Activated CD4-positive, alpha-beta memory T cell treated with anti-CD3 and anti-CD28 coated beads for 36 hours (primary cell): ENCODE data around the gene C2CD2. TPM values are rescaled to one million over a fixed set of nuclear protein-coding genes. Genes with fewer than 3 reads are reported as not detected.
"Not testable (repeated sequence)": the region's sequence is repeated elsewhere in the genome, so short reads cannot be mapped to it uniquely, and the experiment has no call there.

ENCODE experiments used
- CTCF ChIA-PET: fragments of 350-600 bp; sonication (Branson Sonifier 250); formaldehyde crosslinking; loops from one replicate; lab custom pipeline; 2021; ENCODE audit warnings: antibody characterized with exemption, inconsistent platforms; lab: Charles Lee
- POLR2A ChIA-PET: fragments of 350-600 bp; sonication (Branson Sonifier 250); formaldehyde crosslinking; loops from one replicate; lab custom pipeline; 2021; ENCODE audit warnings: antibody characterized with exemption; lab: Charles Lee
- DNase-seq: peaks from one replicate; pipeline ENCODE4 v3.0.0-alpha.2; 2020
- H3K27ac Mint-ChIP-seq: one replicate; pipeline ENCODE4 v1.8.0; 2021; ENCODE audit warnings: mixed read lengths
- H3K27me3 Mint-ChIP-seq: one replicate; pipeline ENCODE4 v1.8.0; 2021; ENCODE audit warnings: mixed read lengths
- H3K36me3 Mint-ChIP-seq: one replicate; pipeline ENCODE4 v1.8.0; 2021; ENCODE audit warnings: mixed read lengths
- H3K4me1 Mint-ChIP-seq: one replicate; pipeline ENCODE4 v1.8.0; 2021; ENCODE audit warnings: low read depth, mixed read lengths
- H3K4me3 Mint-ChIP-seq: one replicate; pipeline ENCODE4 v1.8.0; 2021; ENCODE audit warnings: mild to moderate bottlenecking, mixed read lengths
- H3K9me3 Mint-ChIP-seq: one replicate; pipeline ENCODE4 v1.8.0; 2021; ENCODE audit warnings: mixed read lengths
- intact Hi-C: fragments of 100-400 bp; cut with micrococcal nuclease; formaldehyde crosslinking; loops from one replicate; pipeline ENCODE4 v1.15.1; 2023
- total RNA-seq, 2 experiments: library from RNA; stranded (reverse); gene quantifications; one replicate each; pipeline ENCODE4 v1.2.3, GENCODE V29; 2021

Gene C2CD2
- total RNA-seq: 1 to 10 TPM; 3.8 to 7.5 TPM

DNA sequence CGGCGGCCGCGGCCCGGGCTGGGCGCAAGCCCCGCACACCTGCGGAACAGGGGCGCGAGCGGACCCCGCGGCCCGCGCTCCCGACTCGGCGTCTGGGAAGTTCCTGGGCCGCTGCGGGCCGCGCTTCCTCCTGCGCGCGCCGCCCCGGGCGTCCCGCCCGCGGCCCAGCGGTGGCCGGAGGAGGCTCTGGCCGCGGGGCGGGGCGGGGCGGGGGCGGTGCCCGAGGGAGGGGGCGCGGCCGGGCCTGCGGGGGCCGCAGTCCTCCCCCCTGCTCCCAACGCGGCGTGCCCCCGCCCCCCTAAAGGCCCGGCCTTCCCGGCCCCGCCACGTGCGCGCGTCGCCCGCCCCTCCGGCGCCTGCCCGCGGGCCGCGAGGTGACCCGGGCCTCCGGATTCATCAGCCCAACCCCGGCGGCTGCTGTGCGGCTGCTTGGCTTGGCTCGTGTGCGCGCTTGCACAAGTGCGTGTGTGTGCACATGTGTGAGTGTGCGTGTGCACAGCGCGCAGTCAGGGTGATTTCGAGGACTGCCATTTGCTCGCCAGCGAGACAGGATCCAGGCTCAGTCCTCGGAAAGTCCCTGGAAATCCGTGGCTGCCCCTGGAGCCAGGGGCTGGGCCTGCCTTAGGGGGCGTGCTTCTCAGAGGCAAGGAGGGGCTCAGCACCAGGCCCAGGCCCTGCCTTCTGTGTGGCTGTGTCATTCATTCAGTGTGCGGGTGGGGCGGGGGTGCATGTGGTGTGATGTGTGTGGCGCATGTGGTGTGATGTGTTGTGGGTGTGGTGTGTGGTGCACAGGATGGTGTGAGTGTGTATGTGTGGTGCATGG is at the start of gene C2CD2:
TSS of gene C2CD2 (minus strand) at position 188 of the 823 bp plus-strand sequence. CDS start 370 bp downstream, outside the sequence.
- DNase-seq: peak; percentile 36
- CTCF ChIA-PET: no interaction called here
- intact Hi-C loops: no loop called here
- Mint-ChIP-seq H3K9me3 (no peaks in the 10 kb centered on the region), H3K27me3 (peaks cover 12% of the 10 kb centered on the region), H3K4me3 (peak within 1 kb of the TSS; percentile 59), H3K27ac (no peak within 1 kb of the TSS), H3K4me1 (peaks cover 7% of the 10 kb centered on the region), H3K36me3 (no peaks in the 10 kb centered on the region)
- POLR2A ChIA-PET: no interaction called here

DNA sequence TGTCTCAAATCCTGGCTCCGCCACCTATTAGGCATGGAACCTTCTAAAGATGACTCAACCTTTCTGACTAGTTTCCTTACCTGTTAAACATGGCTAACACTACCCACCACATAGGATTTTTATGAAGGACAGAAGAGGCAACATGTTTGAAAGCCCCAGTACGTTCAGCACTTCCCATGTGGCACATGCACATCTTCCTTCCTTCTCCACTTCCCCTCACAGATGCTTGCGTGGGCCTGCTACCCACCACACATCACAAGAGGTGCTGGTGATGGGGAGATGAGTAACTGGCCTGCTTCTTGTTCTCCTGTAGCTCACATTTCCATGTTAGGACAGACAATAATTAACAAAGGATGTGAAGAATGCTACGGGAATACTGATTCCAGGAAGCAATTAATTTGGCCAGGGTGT is 49.2 kb upstream of the C2CD2 start:
- ChIA-PET CTCF (interaction anchor here (0.8 to 1.5 kb wide), 5 partner anchors 31 to 231 kb away, joined by 3 to 4 read pairs (median 4); no protein-coding TSS in a partner anchor), POLR2A (interaction anchor here (0.8 to 1.7 kb wide), 5 partner anchors 60 to 234 kb away, joined by 3 to 12 read pairs (median 4); partner anchors contain the start of gene PRDM15)
- peaks cover 67% of the 10 kb centered on the region for H3K4me1 Mint-ChIP-seq
- peaks cover 39% of the 10 kb centered on the region for H3K36me3 Mint-ChIP-seq
- intact Hi-C loops: loop anchor here (2.0 to 10.0 kb wide), 5 partner anchors 76 to 402 kb away; partner anchors contain the start of genes PRDM15 and UBASH3A
- peak overlapping the region; percentile 86 for H3K27ac Mint-ChIP-seq
- H3K27me3 Mint-ChIP-seq: no peaks in the 10 kb centered on the region
- peak; percentile 58 for DNase-seq
- peak overlapping the region; percentile 34 for H3K4me3 Mint-ChIP-seq
- H3K9me3 Mint-ChIP-seq: no peaks in the 10 kb centered on the region

DNA sequence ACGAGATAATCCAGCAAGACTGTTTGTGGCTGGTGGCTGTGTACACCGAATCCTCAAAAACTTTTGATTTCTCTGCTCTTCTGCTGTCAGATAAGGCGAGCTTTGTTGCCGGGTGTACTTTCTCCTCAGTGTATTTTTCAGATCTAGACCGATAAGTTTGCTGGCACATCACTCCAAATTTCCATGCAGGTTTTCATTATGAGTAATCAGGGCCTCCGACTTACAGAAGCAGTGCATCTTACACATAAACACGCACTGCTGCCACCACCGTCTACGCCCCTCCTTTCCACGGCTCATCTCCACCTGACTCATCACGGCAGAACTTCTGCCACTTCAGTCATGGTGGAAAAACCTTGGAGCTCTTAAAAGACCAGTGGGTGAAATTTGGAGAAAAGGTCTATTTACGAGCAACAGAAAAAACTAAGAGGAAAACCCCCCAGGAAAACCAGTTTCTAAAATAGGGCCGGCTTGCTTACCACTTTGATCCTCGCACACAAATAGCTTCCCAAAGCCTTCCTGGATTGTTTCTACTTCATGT is 48.7 kb upstream of the C2CD2 start:
- no peaks in the 10 kb centered on the region for H3K27me3 Mint-ChIP-seq
- H3K27ac Mint-ChIP-seq: peak overlapping the region; percentile 86
- H3K4me1 Mint-ChIP-seq: peaks cover 61% of the 10 kb centered on the region
- no peaks in the 10 kb centered on the region for H3K9me3 Mint-ChIP-seq
- intact Hi-C loops: loop anchor here (1.0 to 10.0 kb wide), 7 partner anchors 8 to 402 kb away; partner anchors contain the start of genes PRDM15, UBASH3A and ZBTB21
- H3K36me3 Mint-ChIP-seq: peaks cover 37% of the 10 kb centered on the region
- POLR2A ChIA-PET: interaction anchor here (0.6 to 1.7 kb wide), 8 partner anchors 9 to 235 kb away, joined by 3 to 12 read pairs (median 4); partner anchors contain the start of gene PRDM15
- H3K4me3 Mint-ChIP-seq: peak overlapping the region; percentile 37
- peak; percentile 92 for DNase-seq
- CTCF ChIA-PET: interaction anchor here (0.8 to 1.5 kb wide), 6 partner anchors 30 to 231 kb away, joined by 3 to 4 read pairs (median 4); no protein-coding TSS in a partner anchor

- intact Hi-C loops: loop anchor here (1.0 to 10.0 kb wide), 7 partner anchors 9 to 403 kb away; partner anchors contain the start of genes PRDM15, UBASH3A and ZBTB21
- POLR2A ChIA-PET: interaction anchor here (0.6 to 1.7 kb wide), 6 partner anchors 8 to 218 kb away, joined by 3 to 12 read pairs (median 4); partner anchors contain the start of gene PRDM15
- no peak for DNase-seq
- CTCF ChIA-PET: interaction anchor here (0.9 to 1.5 kb wide), 4 partner anchors 76 to 121 kb away, joined by 3 to 4 read pairs (median 4); no protein-coding TSS in a partner anchor
- Mint-ChIP-seq H3K36me3 (peaks cover 34% of the 10 kb centered on the region), H3K27me3 (no peaks in the 10 kb centered on the region), H3K4me1 (peaks cover 54% of the 10 kb centered on the region), H3K27ac (peak overlapping the region; percentile 86), H3K4me3 (peak overlapping the region; percentile 47), H3K9me3 (no peaks in the 10 kb centered on the region)
Measured at GRCh38 chr21:42001781-42002180, 48.0 kb upstream of the C2CD2 start.

GRCh38 chr21:42000908-42001307 is 47.1 kb upstream of the C2CD2 start:
- ChIA-PET CTCF (no interaction called here), POLR2A (no interaction called here)
- peaks cover 48% of the 10 kb centered on the region for H3K4me1 Mint-ChIP-seq
- H3K9me3 Mint-ChIP-seq: peaks cover 7% of the 10 kb centered on the region
- intact Hi-C loops: loop anchor here (5.0 to 10.0 kb wide), 2 partner anchors 236 to 404 kb away; partner anchors contain the start of gene UBASH3A
- peaks cover 39% of the 10 kb centered on the region for H3K36me3 Mint-ChIP-seq
- peak overlapping the region; percentile 86 for H3K27ac Mint-ChIP-seq
- no peaks in the 10 kb centered on the region for H3K27me3 Mint-ChIP-seq
- DNase-seq: no peak
- no peak overlapping the region for H3K4me3 Mint-ChIP-seq

GRCh38 chr21:41997657-41998056 is 43.8 kb upstream of the C2CD2 start:
- Mint-ChIP-seq H3K27me3 (no peaks in the 10 kb centered on the region), H3K36me3 (peaks cover 65% of the 10 kb centered on the region), H3K9me3 (peaks cover 17% of the 10 kb centered on the region), H3K4me3 (no peak overlapping the region), H3K4me1 (peaks cover 23% of the 10 kb centered on the region), H3K27ac (no peak overlapping the region)
- intact Hi-C loops: no loop called here
- CTCF ChIA-PET: no interaction called here
- POLR2A ChIA-PET: no interaction called here
- no peak for DNase-seq

DNA sequence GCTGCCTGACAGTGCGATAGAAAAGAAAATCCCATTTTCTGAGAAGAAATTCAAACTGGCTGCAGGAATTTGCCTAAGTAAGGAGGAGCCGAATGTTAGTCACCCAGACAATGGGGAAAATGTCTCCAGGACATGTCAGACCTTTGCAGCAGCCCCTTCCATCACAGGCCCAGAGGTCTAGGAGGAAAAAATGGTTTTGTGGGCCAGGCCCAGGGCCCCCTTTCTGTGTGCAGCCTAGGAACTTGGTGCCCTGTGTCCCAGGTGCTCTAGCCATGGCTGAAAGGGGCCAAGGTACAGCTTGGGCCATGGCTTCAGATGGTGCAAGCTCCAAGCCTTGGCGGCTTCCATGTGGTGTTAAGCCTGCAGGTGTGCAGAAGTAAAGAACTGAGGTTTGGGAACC is 41.8 kb upstream of the C2CD2 start:
- intact Hi-C loops: no loop called here
- H3K4me1 Mint-ChIP-seq: peaks cover 6% of the 10 kb centered on the region
- no peak for DNase-seq
- ChIA-PET POLR2A (no interaction called here), CTCF (no interaction called here)
- peaks cover 17% of the 10 kb centered on the region for H3K9me3 Mint-ChIP-seq
- no peaks in the 10 kb centered on the region for H3K27me3 Mint-ChIP-seq
- H3K36me3 Mint-ChIP-seq: peaks cover 68% of the 10 kb centered on the region
- no peak overlapping the region for H3K27ac Mint-ChIP-seq
- H3K4me3 Mint-ChIP-seq: no peak overlapping the region

DNA sequence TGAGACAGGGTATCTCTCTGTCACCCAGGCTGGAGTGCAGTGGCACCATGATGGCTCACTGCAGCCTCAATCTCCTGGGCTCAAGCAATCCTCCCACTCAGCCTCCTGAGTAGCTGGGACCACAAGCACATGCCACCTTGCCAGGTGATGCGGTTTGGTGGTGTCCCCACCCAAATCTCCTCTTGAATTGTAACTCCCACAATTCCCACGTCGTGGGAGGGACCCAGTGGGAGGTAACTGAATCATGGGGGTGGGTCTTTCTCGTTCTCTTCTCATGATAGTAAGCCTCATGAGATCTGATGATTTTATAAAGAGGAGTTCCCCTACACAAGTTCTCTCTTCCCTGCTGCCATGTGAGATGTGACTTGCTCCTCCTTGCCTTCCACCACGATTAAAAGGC is 40.8 kb upstream of the C2CD2 start:
- H3K4me1 Mint-ChIP-seq, CTCF ChIA-PET, H3K27ac Mint-ChIP-seq, DNase-seq, POLR2A ChIA-PET, intact Hi-C loops, H3K4me3 Mint-ChIP-seq, H3K27me3 Mint-ChIP-seq: not testable (repeated sequence)
- peaks cover 17% of the 10 kb centered on the region for H3K9me3 Mint-ChIP-seq
- H3K36me3 Mint-ChIP-seq: peaks cover 63% of the 10 kb centered on the region

- ChIA-PET POLR2A (interaction anchor here (1.0 to 1.2 kb wide), 2 partner anchors 8 to 13 kb away, joined by 3 to 4 read pairs; no protein-coding TSS in a partner anchor), CTCF (interaction anchor here (1.1 kb wide), 1 partner anchor 114 kb away, joined by 3 read pairs; no protein-coding TSS in a partner anchor)
- H3K27me3 Mint-ChIP-seq: no peaks in the 10 kb centered on the region
Measured at GRCh38 chr21:41993744-41994143, 39.9 kb upstream of the C2CD2 start.

GRCh38 chr21:41992576-41992975 is 38.8 kb upstream of the C2CD2 start:
- Mint-ChIP-seq H3K27ac (no peak overlapping the region), H3K4me1 (peaks cover 2% of the 10 kb centered on the region), H3K4me3 (no peak overlapping the region), H3K27me3 (no peaks in the 10 kb centered on the region), H3K36me3 (peaks cover 53% of the 10 kb centered on the region), H3K9me3 (peaks cover 17% of the 10 kb centered on the region)
- DNase-seq: no peak
- ChIA-PET CTCF (no interaction called here), POLR2A (interaction anchor here (1.2 kb wide), 1 partner anchor 14 kb away, joined by 4 read pairs; no protein-coding TSS in a partner anchor)
- intact Hi-C loops: no loop called here

More at GRCh38 chr21:41993744-41994143, 39.9 kb upstream of the C2CD2 start:
- DNase-seq: no peak
- Mint-ChIP-seq H3K4me1 (peaks cover 4% of the 10 kb centered on the region), H3K27ac (no peak overlapping the region), H3K4me3 (no peak overlapping the region), H3K9me3 (peaks cover 17% of the 10 kb centered on the region), H3K36me3 (peaks cover 61% of the 10 kb centered on the region)
- intact Hi-C loops: no loop called here

- Mint-ChIP-seq H3K4me1 (peaks cover 2% of the 10 kb centered on the region), H3K4me3 (no peak overlapping the region), H3K36me3 (peaks cover 52% of the 10 kb centered on the region), H3K27me3 (no peaks in the 10 kb centered on the region), H3K9me3 (peaks cover 17% of the 10 kb centered on the region), H3K27ac (no peak overlapping the region)
- no peak for DNase-seq
- intact Hi-C loops: no loop called here
- POLR2A ChIA-PET: no interaction called here
- CTCF ChIA-PET: no interaction called here
Measured at GRCh38 chr21:41991659-41992058, 37.8 kb upstream of the C2CD2 start.
